ENCODE data around the gene RBMS2.

The RBMS2 gene

DNA sequence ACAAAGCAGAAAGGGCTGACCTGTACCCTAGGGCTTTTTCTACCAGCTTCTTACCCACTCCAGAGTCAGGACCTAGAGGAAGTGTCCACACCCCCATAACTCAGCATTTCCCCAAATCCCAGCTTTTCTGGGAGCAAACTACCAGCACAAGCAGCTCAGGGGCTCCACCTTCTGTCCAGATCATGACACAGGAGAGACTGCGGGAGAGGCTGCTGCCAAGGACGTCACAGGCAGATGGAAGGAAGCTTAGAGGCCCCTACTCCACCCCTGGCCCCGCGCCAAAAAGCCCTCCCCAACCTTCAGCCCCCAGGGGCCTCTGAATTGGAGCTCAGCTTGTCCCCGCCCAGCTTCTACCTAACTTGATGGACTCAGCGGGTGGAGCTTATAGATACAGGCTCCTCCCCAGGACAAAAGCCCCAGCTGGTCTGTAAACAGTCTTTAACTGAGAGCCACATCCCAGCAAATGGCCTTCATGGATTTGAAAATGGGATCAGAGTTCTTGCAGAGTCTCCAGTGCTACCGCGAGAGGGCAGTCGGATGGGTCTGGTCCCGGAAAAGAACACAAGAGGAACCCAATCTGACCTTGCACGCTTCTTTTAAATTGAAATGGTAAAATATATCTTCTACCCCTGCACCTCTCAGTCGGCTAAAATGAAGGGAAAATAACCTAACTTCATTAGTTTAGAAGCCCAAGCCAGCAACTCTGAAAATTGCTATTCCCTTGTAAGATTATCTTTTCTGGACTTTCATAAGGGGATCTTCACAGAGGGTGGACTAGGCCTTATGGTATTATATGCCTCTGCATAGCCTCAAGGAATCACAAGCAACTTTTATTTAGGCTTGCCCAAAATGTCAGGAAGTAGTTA is 115.3 kb downstream of the RBMS2 start:
- peak; percentile 100 for DNase-seq (ENCODE audit: low spot score)
- peak overlapping the region; percentile 98 for H3K27ac ChIP-seq
- TF ChIP-seq CTCF (IDR thresholded peaks at IDR 0.05) = peak; percentile 34
- H3K4me3 ChIP-seq = peak overlapping the region; percentile 96

DNA sequence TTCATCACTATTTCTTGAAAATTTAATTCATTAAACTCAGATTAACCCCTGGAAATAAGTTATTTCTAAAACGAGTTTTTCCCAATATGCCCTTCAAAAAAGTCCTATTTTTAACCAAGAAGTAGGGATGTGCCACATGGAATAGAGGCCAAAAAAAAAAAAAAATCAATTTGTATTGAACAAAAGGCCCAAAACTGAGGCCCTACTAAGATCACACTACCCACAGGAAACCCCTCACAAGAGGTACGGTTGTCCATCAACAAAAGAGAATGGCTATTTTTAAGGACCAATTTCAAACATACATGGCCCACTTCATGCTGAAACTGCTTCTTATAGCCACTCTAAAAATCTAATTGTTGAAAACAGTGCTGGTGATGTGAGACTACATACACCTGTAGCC is 116.0 kb downstream of the RBMS2 start:
- H3K4me3 ChIP-seq = no peak overlapping the region
- TF ChIP-seq CTCF (IDR thresholded peaks at IDR 0.05) = no peak
- no peak for DNase-seq (ENCODE audit: low spot score)
- peak overlapping the region; percentile 98 for H3K27ac ChIP-seq

DNA sequence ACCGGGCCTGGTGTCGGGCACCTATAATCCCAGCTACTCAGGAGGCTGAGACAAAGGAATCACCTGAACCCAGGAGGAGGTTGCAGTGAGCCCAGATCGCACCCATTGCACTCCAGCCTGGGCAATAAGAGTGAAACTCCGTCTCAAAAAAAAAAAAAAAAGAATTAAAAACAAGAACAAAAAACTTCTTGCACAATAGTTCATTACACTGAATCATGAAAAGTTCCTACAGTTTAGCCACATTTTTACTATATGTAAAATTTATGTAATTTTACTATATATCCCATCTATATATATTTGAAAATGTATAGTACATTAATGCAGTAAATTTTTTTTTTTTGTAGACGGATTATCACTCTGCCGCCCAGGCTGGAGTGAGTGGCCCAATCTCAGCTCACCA is 119.6 kb downstream of the RBMS2 start:
- no peak for DNase-seq (ENCODE audit: low spot score)
- H3K4me3 ChIP-seq = no peak overlapping the region
- no peak for TF ChIP-seq CTCF (IDR thresholded peaks at IDR 0.05)
- no peak overlapping the region for H3K27ac ChIP-seq

- DNase-seq (ENCODE audit: low spot score) = no peak
- no peak for TF ChIP-seq CTCF (IDR thresholded peaks at IDR 0.05)
These were observed 123.0 kb downstream of the RBMS2 start for GRCh38 chr12:56644654-56645053.

DNA sequence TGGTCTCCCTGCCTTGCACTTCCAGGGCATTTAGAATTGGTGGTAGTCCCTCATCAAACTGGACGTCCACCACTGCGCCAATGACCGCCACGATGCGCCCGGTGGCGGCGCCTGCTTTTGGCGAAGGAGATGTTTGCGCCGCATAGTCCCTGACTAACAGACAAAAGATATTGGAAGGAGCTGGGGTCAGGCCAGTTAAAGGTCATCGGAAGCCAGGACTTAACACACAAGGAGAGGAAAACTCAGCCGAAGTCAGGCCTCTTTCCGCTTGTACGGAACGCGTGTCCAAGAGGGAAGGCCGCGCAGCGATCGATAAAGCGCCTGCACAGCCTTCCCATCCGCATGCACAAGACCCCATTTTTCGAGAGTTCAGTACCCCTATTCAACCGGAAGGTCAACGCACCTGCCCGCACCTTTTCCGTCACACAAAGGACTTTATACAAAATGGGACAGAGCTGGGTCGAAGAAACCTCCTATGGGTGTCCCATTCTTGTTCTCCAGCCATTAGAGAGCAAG is 123.6 kb downstream of the RBMS2 start:
- H3K27ac ChIP-seq = peak overlapping the region; percentile 77 to 92
- H3K4me3 ChIP-seq = peak overlapping the region; percentile 89
- TF ChIP-seq CTCF (IDR thresholded peaks at IDR 0.05) = no peak
- DNase-seq (ENCODE audit: low spot score) = no peak

More at GRCh38 chr12:56644654-56645053, 123.0 kb downstream of the RBMS2 start:
- Histone ChIP-seq H3K27ac (peak overlapping the region; percentile 77 to 92), H3K4me3 (peak overlapping the region; percentile 89)
